NCI-H748 (cell line): ENCODE data around the gene VENTX.
"Not testable (repeated sequence)": the region's sequence is repeated elsewhere in the genome, so short reads cannot be mapped to it uniquely, and the experiment has no call there.

Source experiments
- DNase-seq: peaks from one replicate; lab custom pipeline; 2025; ENCODE audit not compliant: unreplicated experiment; lab: John Stamatoyannopoulos, UW

VENTX gene

GRCh38 chr10:133254421-133255120 lies 16.9 kb downstream of the VENTX start:
- no peak for DNase-seq

- no peak for DNase-seq
Observed at GRCh38 chr10:133255323-133255722, 17.7 kb downstream of the VENTX start.

GRCh38 chr10:133257489-133258065 lies 19.9 kb downstream of the VENTX start:
- no peak for DNase-seq

- DNase-seq, result no peak
Observed at GRCh38 chr10:133258066-133258817, 20.6 kb downstream of the VENTX start.

- DNase-seq, result no peak
Observed at GRCh38 chr10:133258818-133259601, 21.4 kb downstream of the VENTX start.

GRCh38 chr10:133259602-133259989 lies 21.9 kb downstream of the VENTX start:
- DNase-seq, result no peak

GRCh38 chr10:133260895-133261725 lies 23.5 kb downstream of the VENTX start:
- peak; percentile 50 for DNase-seq

GRCh38 chr10:133261726-133262325 lies 24.2 kb downstream of the VENTX start:
- peak; percentile 80 for DNase-seq

- peak; percentile 63 for DNase-seq
Observed at GRCh38 chr10:133262696-133263095, 25.0 kb downstream of the VENTX start.

- no peak for DNase-seq
Observed at GRCh38 chr10:133263674-133264073, 26.0 kb downstream of the VENTX start.

GRCh38 chr10:133264461-133264860 lies 26.8 kb downstream of the VENTX start:
- DNase-seq, result no peak

GRCh38 chr10:133265052-133265451 lies 27.4 kb downstream of the VENTX start:
- DNase-seq, result not testable (repeated sequence)

GRCh38 chr10:133266056-133266795 lies 28.6 kb downstream of the VENTX start:
- DNase-seq, result no peak

GRCh38 chr10:133267293-133267692 lies 29.6 kb downstream of the VENTX start:
- no peak for DNase-seq

- no peak for DNase-seq
Observed at GRCh38 chr10:133267829-133268228, 30.2 kb downstream of the VENTX start.

GRCh38 chr10:133268532-133268931 lies 30.9 kb downstream of the VENTX start:
- no peak for DNase-seq

GRCh38 chr10:133269367-133269766 lies 31.7 kb downstream of the VENTX start:
- DNase-seq, result no peak

- DNase-seq, result no peak
Observed at GRCh38 chr10:133270204-133270603, 32.5 kb downstream of the VENTX start.

GRCh38 chr10:133270773-133271297 lies 33.2 kb downstream of the VENTX start:
- no peak for DNase-seq
